Lower leg skin (tissue), 3 donors: ENCODE data around the gene BHLHE41.

Experiments used
- CTCF ChIP-seq, 3 donors: fragments of 450-650 bp; IDR thresholded peaks; one replicate each; pipeline ENCODE4 v1.5.1; 2016; ENCODE audit warnings: antibody characterized with exemption in 3 of 3, mild to moderate bottlenecking in 3 of 3, moderate library complexity in 2 of 3
- POLR2A ChIP-seq, 2 donors: fragments of 450-650 bp; IDR thresholded peaks; one replicate each; pipeline ENCODE4 v1.6.1; 2016 to 2017; ENCODE audit warnings: antibody characterized with exemption in 2 of 2, mild to moderate bottlenecking in 1 of 2, moderate library complexity in 1 of 2

- TF ChIP-seq CTCF (IDR thresholded peaks at IDR 0.05) (no peak), POLR2A (IDR thresholded peaks at IDR 0.05) (no peak)
Measured at GRCh38 chr12:26123482-26123980, 1.3 kb downstream of the BHLHE41 start.
